Prostate gland (tissue), 2 donors: ENCODE results near the gene LRRN3. TPM values are rescaled to one million over a fixed set of nuclear protein-coding genes. Genes with fewer than 3 reads are reported as not detected.
A peak's percentile ranks its signal among the peaks of the same experiment; 100 is the strongest.

ENCODE experiments used
- DNase-seq: peaks from one replicate; pipeline ENCODE4 v3.0.0-alpha.2; 2019; ENCODE audit warnings: low spot score
- H3K27ac ChIP-seq, 2 donors: fragments of 200-600 bp; sonication (generic); 2 replicates each; pipeline ENCODE4 v1.5.1; 2017 to 2019
- H3K27me3 ChIP-seq: fragments of 200-600 bp; sonication (generic); replicated peaks from 2 replicates; pipeline ENCODE4 v1.5.1; 2019; ENCODE audit not compliant: insufficient read depth
- H3K36me3 ChIP-seq, 2 donors: fragments of 200-600 bp; sonication (generic); 1 replicate in 1 of 2; 2 replicates in 1 of 2; pipeline versions ENCODE4 v1.5.1 to v1.8.1; 2017 to 2019
- H3K4me1 ChIP-seq: fragments of 200-600 bp; sonication (generic); replicated peaks from 2 replicates; pipeline ENCODE4 v1.5.1; 2019
- H3K4me3 ChIP-seq, 2 donors: fragments of 200-600 bp; sonication (generic); 2 replicates each; pipeline ENCODE4 v1.5.1; 2017 to 2019
- H3K9me3 ChIP-seq: fragments of 200-600 bp; sonication (generic); 2 replicates; pipeline ENCODE4 v1.5.1; 2017
- CTCF ChIP-seq, 4 experiments: fragments of 200-600 bp in 2 of 4; fragments of 450-650 bp in 2 of 4; sonication (generic) in 2 of 4; IDR thresholded peaks; 1 replicate in 3 of 4; 2 replicates in 1 of 4; pipeline ENCODE4 v1.5.1; 2016 to 2019; ENCODE audit warnings: antibody characterized with exemption in 4 of 4, mild to moderate bottlenecking in 2 of 4, moderate library complexity in 2 of 4
- POLR2A ChIP-seq: fragments of 450-650 bp; IDR thresholded peaks from one replicate; pipeline ENCODE4 v1.6.1; 2016; ENCODE audit warnings: antibody characterized with exemption, mild to moderate bottlenecking
- POLR2AphosphoS5 ChIP-seq: sonication (generic); formaldehyde crosslinking; IDR thresholded peaks from one replicate; pipeline ENCODE4 v1.6.1; 2017; ENCODE audit warnings: antibody characterized with exemption
- WGBS: methylation state at CpG from one replicate; pipeline ENCODE4 v1.1.5; 2018; 5-methylcytosine and 5-hydroxymethylcytosine counted together
- intact Hi-C: fragments of 100-400 bp; cut with DNase I; formaldehyde crosslinking; loops from one replicate; pipeline ENCODE4 v1.14.2; 2022
- total RNA-seq, 2 donors: library from RNA; depleted of rRNA; stranded (reverse); fragments of >200 nt; gene quantifications; one replicate each; pipeline ENCODE4 v1.1.0, GENCODE V29; 2016

The LRRN3 gene
- total RNA-seq, 2 donors from 2014 or later: 0.32 to 41.5 TPM

GRCh38 chr7:111138193-111138569, 47.3 kb downstream of the LRRN3 start:
- DNase-seq: peak; percentile 12
- peaks cover 6% of the 10 kb centered on the region for H3K4me1 ChIP-seq
- intact Hi-C loops: no loop called here
- no peaks in the 10 kb centered on the region for H3K9me3 ChIP-seq
- H3K4me3 ChIP-seq: no peak overlapping the region
- no peaks in the 10 kb centered on the region for H3K36me3 ChIP-seq
- H3K27me3 ChIP-seq: no peaks in the 10 kb centered on the region
- peak overlapping the region in 1 of 2 donors; percentile 3 for H3K27ac ChIP-seq
- TF ChIP-seq CTCF (IDR thresholded peaks at IDR 0.05): no peak
- WGBS: 13% methylated on average over 2 of the region's 2 CpGs

- Histone ChIP-seq H3K4me3 (no peak overlapping the region), H3K4me1 (peaks cover 6% of the 10 kb centered on the region), H3K27ac (peak overlapping the region in 1 of 2 donors; percentile 3), H3K27me3 (no peaks in the 10 kb centered on the region), H3K36me3 (no peaks in the 10 kb centered on the region), H3K9me3 (no peaks in the 10 kb centered on the region)
- peak; percentile 9 for DNase-seq
- TF ChIP-seq CTCF (IDR thresholded peaks at IDR 0.05) (no peak), POLR2AphosphoS5 (no peak)
- intact Hi-C loops: no loop called here
Observed at GRCh38 chr7:111138586-111138985, 47.7 kb downstream of the LRRN3 start.

GRCh38 chr7:111140091-111140865, 49.4 kb downstream of the LRRN3 start:
- no peak for DNase-seq
- H3K4me3 ChIP-seq: no peak overlapping the region
- H3K27me3 ChIP-seq: no peaks in the 10 kb centered on the region
- TF ChIP-seq POLR2AphosphoS5: no peak
- TF ChIP-seq POLR2A: no peak
- no peak for TF ChIP-seq CTCF (IDR thresholded peaks at IDR 0.05)
- no peaks in the 10 kb centered on the region for H3K9me3 ChIP-seq
- H3K4me1 ChIP-seq: peaks cover 6% of the 10 kb centered on the region
- no peaks in the 10 kb centered on the region for H3K36me3 ChIP-seq
- WGBS: 85% methylated on average over 2 of the region's 2 CpGs
- intact Hi-C loops: no loop called here
- H3K27ac ChIP-seq: no peak overlapping the region

- WGBS: 59% methylated on average over 2 of the region's 2 CpGs
- no peak overlapping the region for H3K27ac ChIP-seq
- no peaks in the 10 kb centered on the region for H3K36me3 ChIP-seq
- intact Hi-C loops: no loop called here
- no peaks in the 10 kb centered on the region for H3K9me3 ChIP-seq
- TF ChIP-seq POLR2AphosphoS5 (no peak), CTCF (IDR thresholded peaks at IDR 0.05) (no peak), POLR2A (no peak)
- no peak for DNase-seq
- no peak overlapping the region for H3K4me3 ChIP-seq
- no peaks in the 10 kb centered on the region for H3K4me1 ChIP-seq
- H3K27me3 ChIP-seq: no peaks in the 10 kb centered on the region
Observed at GRCh38 chr7:111145472-111145871, 54.5 kb downstream of the LRRN3 start.

GRCh38 chr7:111146136-111146535, 55.2 kb downstream of the LRRN3 start:
- TF ChIP-seq CTCF (IDR thresholded peaks at IDR 0.05) (no peak), POLR2A (no peak), POLR2AphosphoS5 (no peak)
- DNase-seq: no peak
- Histone ChIP-seq H3K4me3 (no peak overlapping the region), H3K36me3 (no peaks in the 10 kb centered on the region), H3K4me1 (no peaks in the 10 kb centered on the region), H3K27me3 (no peaks in the 10 kb centered on the region), H3K27ac (no peak overlapping the region), H3K9me3 (no peaks in the 10 kb centered on the region)
- intact Hi-C loops: no loop called here
